ENCODE results near the gene ADGRB3.

DNA sequence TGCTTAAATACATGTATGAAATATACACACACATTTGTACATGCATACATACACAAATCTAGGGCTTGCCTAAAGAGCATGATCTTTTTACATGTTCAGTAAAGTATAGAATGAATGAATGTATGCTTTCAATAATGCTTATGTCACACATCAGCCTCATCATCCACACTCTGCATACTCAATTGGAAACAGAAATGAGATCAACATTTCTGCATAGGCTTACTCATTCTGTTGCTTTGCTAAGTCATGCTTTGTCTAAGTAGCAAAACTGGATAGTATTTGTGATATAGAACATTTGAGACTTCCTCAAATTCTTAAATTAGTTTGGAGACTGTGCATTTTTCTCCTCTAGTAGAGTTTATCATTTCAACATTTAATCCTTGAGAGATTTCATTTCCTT is 343.3 kb downstream of the ADGRB3 start:
- TF ChIP-seq, protein P1, sequence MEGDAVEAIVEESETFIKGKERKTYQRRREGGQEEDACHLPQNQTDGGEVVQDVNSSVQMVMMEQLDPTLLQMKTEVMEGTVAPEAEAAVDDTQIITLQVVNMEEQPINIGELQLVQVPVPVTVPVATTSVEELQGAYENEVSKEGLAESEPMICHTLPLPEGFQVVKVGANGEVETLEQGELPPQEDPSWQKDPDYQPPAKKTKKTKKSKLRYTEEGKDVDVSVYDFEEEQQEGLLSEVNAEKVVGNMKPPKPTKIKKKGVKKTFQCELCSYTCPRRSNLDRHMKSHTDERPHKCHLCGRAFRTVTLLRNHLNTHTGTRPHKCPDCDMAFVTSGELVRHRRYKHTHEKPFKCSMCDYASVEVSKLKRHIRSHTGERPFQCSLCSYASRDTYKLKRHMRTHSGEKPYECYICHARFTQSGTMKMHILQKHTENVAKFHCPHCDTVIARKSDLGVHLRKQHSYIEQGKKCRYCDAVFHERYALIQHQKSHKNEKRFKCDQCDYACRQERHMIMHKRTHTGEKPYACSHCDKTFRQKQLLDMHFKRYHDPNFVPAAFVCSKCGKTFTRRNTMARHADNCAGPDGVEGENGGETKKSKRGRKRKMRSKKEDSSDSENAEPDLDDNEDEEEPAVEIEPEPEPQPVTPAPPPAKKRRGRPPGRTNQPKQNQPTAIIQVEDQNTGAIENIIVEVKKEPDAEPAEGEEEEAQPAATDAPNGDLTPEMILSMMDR (IDR thresholded peaks at IDR 0.05; ENCODE audit: low read length), result no peak
- no peak for TF ChIP-seq EZH2 (IDR thresholded peaks at IDR 0.05; ENCODE audit: borderline replicate concordance, low read length)
